GM19455 (cell line): ENCODE results near the gene ZNF211.

Source experiments
- ATAC-seq: cut with Tn5 transposase; IDR thresholded peaks from one replicate; pipeline ENCODE4 v1.9.1; 2021; ENCODE audit not compliant: unreplicated experiment

Gene ZNF211

GRCh38 chr19:57655443-57655842 lies 22.5 kb downstream of the ZNF211 start:
- ATAC-seq, result no peak

DNA sequence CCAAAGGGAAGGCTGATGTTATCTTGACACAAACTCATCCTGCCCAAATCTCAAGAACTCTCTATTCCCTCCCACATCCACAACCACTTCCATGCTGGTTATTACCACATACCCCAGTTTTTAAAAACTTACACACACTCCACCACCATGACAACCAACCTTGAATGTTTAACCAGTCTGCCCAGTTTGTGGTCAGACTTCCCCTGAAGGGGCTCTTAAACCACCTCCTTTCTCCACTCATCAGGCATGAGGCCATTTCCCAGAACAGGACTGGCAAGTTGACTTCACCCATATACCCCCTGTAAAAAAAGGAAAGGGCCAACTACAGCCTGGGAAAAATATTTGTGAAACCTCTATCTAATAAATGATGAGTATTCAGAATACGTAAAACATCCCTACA lies 23.4 kb downstream of the ZNF211 start:
- no peak for ATAC-seq

- ATAC-seq, result no peak
Measured at GRCh38 chr19:57664269-57665127, 31.5 kb downstream of the ZNF211 start.

GRCh38 chr19:57665261-57665806 lies 32.4 kb downstream of the ZNF211 start:
- ATAC-seq, result no peak

GRCh38 chr19:57667228-57667627 lies 34.3 kb downstream of the ZNF211 start:
- ATAC-seq, result no peak

GRCh38 chr19:57668635-57669034 lies 35.7 kb downstream of the ZNF211 start, which contains the start of gene ZSCAN4:
Gene ZSCAN4, plus strand, starts transcription at chr19:57668935. Its CDS starts 7,211 bp downstream, at chr19:57676146.
- no peak for ATAC-seq

DNA sequence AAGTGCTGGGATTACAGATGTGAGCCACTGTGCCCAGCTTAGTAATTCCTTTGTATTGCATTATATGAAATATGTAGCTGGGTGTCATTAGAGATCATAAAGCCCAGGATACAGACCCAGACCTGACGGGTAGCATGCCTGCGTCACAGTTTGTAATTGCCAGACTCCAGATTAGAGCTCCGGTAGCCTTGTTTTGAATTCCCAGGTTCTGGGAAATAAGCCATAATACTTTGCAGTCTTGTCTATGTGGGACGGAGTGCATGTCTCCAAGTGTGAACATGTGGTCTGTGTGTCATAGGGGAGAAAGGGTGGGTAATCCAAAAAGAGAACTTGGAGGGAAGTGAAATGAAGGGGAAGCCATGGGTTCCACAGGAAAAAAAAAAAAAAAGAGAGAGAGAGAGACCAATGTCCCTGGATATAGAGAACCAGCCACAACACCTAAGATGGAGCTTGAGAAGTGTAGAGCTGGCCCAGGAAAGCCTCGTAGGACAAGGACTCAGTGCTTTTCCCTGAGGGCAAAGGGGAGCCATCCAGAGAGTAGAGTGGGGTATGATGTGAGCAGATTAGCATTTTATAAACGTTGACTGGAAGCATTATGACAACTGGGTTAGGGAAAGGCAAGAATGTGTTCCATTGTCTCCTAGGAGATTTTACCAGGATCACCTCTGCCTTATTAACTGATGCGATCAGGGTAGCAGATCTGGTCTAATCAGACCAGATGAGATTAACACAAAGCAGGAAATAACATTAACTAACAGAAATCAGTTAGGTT lies 38.3 kb downstream of the ZNF211 start:
- no peak for ATAC-seq

- ATAC-seq, result no peak
Measured at GRCh38 chr19:57672466-57672865, 39.5 kb downstream of the ZNF211 start.

DNA sequence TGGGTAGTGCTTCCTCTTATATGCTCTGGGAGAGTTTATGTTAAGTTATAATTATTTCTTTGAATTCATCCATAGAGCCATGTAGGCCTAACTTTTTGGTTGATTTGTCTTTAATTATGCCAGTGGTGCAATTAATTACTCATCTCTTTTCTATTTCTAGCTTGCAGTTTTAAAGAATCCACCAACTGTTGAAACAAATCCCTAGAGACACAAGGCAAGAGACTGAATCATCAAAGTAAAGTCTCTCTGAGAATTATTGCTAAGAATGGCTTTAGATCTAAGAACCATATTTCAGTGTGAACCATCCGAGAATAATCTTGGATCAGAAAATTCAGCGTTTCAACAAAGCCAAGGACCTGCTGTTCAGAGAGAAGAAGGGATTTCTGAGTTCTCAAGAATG lies 42.9 kb downstream of the ZNF211 start:
- no peak for ATAC-seq

GRCh38 chr19:57682226-57682766 lies 49.3 kb downstream of the ZNF211 start:
- ATAC-seq, result no peak

DNA sequence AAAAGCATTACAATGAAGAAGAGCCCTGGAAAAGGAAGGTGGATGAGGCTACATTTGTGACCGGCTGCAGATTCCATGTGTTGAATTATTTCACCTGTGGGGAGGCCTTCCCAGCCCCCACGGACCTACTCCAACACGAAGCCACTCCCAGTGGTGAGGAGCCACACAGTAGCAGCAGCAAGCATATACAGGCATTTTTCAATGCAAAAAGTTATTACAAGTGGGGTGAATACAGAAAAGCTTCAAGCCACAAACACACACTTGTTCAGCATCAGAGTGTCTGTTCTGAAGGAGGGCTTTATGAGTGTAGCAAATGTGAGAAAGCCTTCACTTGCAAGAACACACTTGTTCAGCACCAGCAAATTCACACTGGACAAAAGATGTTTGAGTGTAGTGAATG lies 53.8 kb downstream of the ZNF211 start:
- ATAC-seq, result no peak

DNA sequence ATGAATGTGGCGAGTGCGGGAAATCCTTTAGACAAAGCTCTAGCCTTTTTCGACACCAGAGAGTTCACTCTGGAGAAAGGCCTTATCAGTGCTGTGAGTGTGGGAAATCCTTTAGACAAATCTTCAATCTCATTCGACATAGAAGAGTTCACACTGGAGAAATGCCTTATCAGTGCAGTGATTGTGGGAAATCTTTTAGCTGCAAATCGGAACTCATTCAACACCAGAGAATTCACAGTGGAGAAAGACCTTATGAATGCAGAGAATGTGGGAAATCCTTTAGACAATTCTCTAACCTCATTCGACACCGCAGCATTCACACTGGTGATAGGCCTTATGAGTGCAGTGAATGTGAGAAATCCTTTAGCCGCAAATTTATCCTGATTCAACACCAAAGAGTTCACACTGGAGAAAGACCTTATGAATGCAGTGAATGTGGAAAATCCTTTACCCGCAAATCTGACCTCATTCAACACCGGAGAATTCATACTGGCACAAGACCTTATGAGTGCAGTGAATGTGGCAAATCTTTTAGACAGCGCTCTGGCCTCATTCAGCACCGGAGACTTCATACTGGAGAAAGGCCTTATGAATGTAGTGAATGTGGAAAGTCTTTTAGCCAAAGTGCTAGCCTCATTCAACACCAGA lies 54.5 kb downstream of the ZNF211 start:
- ATAC-seq, result no peak

GRCh38 chr19:57688011-57688763 lies 55.2 kb downstream of the ZNF211 start:
- ATAC-seq, result no peak

DNA sequence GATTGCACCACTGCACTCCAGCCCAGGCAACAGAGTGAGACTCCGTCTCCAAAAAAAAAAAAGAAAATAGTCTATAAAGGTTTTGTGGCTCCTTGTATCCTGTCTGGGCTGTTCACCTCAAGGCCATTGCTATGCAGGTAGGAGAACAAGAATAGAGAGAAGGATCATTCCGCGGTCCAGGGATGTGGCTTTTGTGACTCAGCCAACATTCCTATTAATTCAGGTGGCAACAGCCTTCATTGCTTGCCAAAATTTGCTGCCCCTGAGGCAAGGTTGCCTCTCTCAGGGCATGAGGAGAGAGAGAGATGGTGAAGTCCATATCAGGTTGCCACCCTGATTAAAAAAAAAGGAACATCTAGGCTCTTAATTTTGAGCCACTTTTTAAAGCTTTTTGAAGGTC lies 56.8 kb downstream of the ZNF211 start:
- ATAC-seq, result no peak
